Keratinocyte (primary cell): Measurements from ENCODE around the gene ABHD18. TPM values are rescaled to one million over a fixed set of nuclear protein-coding genes. Genes with fewer than 3 reads are reported as not detected.
"Not testable (repeated sequence)": the region's sequence is repeated elsewhere in the genome, so short reads cannot be mapped to it uniquely, and the experiment has no call there.

ENCODE experiments used
- DNase-seq: peaks from one replicate; pipeline ENCODE4 v3.0.0-alpha.2; 2011; ENCODE audit warnings: low read depth, missing footprints, low spot score
- FAIRE-seq: peaks from 2 replicates; lab custom pipeline; 2011; peaks lifted over from hg19 to GRCh38; lab: Jason Lieb, UNC
- H2AFZ ChIP-seq: 2 replicates; pipeline ENCODE4 v1.6.0; 2012; ENCODE audit warnings: low read length, control low read depth, inconsistent platforms; ENCODE audit not compliant: control insufficient read depth
- H3K27ac ChIP-seq: 2 replicates; pipeline ENCODE4 v1.5.1; 2011; ENCODE audit warnings: low read length; ENCODE audit not compliant: control insufficient read depth, insufficient read depth
- H3K27me3 ChIP-seq: 3 replicates; pipeline ENCODE4 v1.6.0; 2011; ENCODE audit warnings: low read length; ENCODE audit not compliant: control insufficient read depth, insufficient read depth; ENCODE audit errors: extremely low read depth
- H3K36me3 ChIP-seq, 2 experiments: 2 replicates in 1 of 2; 3 replicates in 1 of 2; pipeline ENCODE4 v1.5.1; 2011; ENCODE audit warnings: low read length in 2 of 2, mild to moderate bottlenecking in 1 of 2; ENCODE audit not compliant: control insufficient read depth in 2 of 2, insufficient read depth in 2 of 2; ENCODE audit errors: extremely low read depth in 1 of 2
- H3K4me1 ChIP-seq: 3 replicates; pipeline ENCODE4 v1.5.1; 2011; ENCODE audit warnings: low read length; ENCODE audit not compliant: control insufficient read depth, insufficient read depth; ENCODE audit errors: extremely low read depth
- H3K4me2 ChIP-seq: 3 replicates; pipeline ENCODE4 v1.6.0; 2011; ENCODE audit warnings: low read depth, low read length; ENCODE audit not compliant: control insufficient read depth, insufficient read depth; ENCODE audit errors: extremely low read depth
- H3K4me3 ChIP-seq, 3 experiments: fragments of 200-600 bp in 1 of 3; sonication (generic) in 1 of 3; 2 replicates in 2 of 3; 3 replicates in 1 of 3; pipeline ENCODE4 v1.5.1; 2011 to 2016; ENCODE audit warnings: low read length in 3 of 3, mild to moderate bottlenecking in 3 of 3, control low read depth in 2 of 3, inconsistent platforms in 1 of 3, low read depth in 1 of 3, mixed read lengths in 1 of 3, mixed run types in 1 of 3, moderate library complexity in 1 of 3; ENCODE audit not compliant: control insufficient read depth in 2 of 3, insufficient read depth in 2 of 3; ENCODE audit errors: extremely low read depth in 1 of 3
- H3K79me2 ChIP-seq: 2 replicates; pipeline ENCODE4 v1.6.0; 2012; ENCODE audit warnings: low read length; ENCODE audit not compliant: control insufficient read depth, insufficient read depth
- H3K9ac ChIP-seq: 3 replicates; pipeline ENCODE4 v1.6.0; 2011; ENCODE audit warnings: low read length; ENCODE audit not compliant: control insufficient read depth, insufficient read depth; ENCODE audit errors: extremely low read depth
- H3K9me1 ChIP-seq: 3 replicates; pipeline ENCODE4 v1.6.0; 2011; ENCODE audit warnings: low read length; ENCODE audit not compliant: control insufficient read depth, insufficient read depth; ENCODE audit errors: extremely low read depth
- H3K9me3 ChIP-seq: 2 replicates; pipeline ENCODE4 v1.5.1; 2012; ENCODE audit warnings: low read depth, low read length; ENCODE audit not compliant: control insufficient read depth
- H4K20me1 ChIP-seq: 3 replicates; pipeline ENCODE4 v1.6.0; 2011; ENCODE audit warnings: low read length; ENCODE audit not compliant: control insufficient read depth, insufficient read depth; ENCODE audit errors: extremely low read depth
- EZH2 ChIP-seq: IDR thresholded peaks from one replicate; pipeline ENCODE4 v1.6.1; 2012; ENCODE audit warnings: inconsistent platforms, mild to moderate bottlenecking, low read length, moderate library complexity
- dilution Hi-C: fragments of 300-500 bp; cut with MboI; formaldehyde crosslinking; loops from one replicate; pipeline ENCODE4 v1.7.0; 2020; ENCODE audit warnings: low sequenced_read_pairs; ENCODE audit not compliant: extremely low pct_ligation_motif_present
- polyA plus RNA-seq, 5 experiments: library from polyadenylated mRNA; depleted of rRNA in 3 of 5; stranded (reverse) in 3 of 5; stranded (forward) in 1 of 5; unstranded in 1 of 5; fragments of >200 nt; gene quantifications; 1 replicate in 1 of 5; 2 replicates in 3 of 5; 3 replicates in 1 of 5; pipeline versions ENCODE4 v1.2.1 to v1.2.3, GENCODE V29; 2011 to 2012; ENCODE audit warnings: missing spikeins in 2 of 5, low read depth in 1 of 5, low replicate concordance in 1 of 5
- TF ChIP-seq, protein P1 (sequence below), 3 experiments: IDR thresholded peaks in 1 of 3; conservative IDR thresholded peaks in 1 of 3; optimal IDR thresholded peaks in 1 of 3; 2 replicates in 2 of 3; 3 replicates in 1 of 3; pipeline versions ENCODE3 to v1.5.1; 2011; ENCODE audit warnings: low read length in 3 of 3, mild to moderate bottlenecking in 3 of 3, moderate library complexity in 2 of 3, control low read depth in 1 of 3, inconsistent platforms in 1 of 3; ENCODE audit not compliant: insufficient read depth in 2 of 3; ENCODE audit errors: extremely low read depth in 1 of 3

The ABHD18 gene
- polyA plus RNA-seq, 1 donor (not counting 4 experiments of a cell fraction or from before 2014, with no cell fraction given) = 4.6 TPM

- DNase-seq = no peak
- TF ChIP-seq, protein P1, sequence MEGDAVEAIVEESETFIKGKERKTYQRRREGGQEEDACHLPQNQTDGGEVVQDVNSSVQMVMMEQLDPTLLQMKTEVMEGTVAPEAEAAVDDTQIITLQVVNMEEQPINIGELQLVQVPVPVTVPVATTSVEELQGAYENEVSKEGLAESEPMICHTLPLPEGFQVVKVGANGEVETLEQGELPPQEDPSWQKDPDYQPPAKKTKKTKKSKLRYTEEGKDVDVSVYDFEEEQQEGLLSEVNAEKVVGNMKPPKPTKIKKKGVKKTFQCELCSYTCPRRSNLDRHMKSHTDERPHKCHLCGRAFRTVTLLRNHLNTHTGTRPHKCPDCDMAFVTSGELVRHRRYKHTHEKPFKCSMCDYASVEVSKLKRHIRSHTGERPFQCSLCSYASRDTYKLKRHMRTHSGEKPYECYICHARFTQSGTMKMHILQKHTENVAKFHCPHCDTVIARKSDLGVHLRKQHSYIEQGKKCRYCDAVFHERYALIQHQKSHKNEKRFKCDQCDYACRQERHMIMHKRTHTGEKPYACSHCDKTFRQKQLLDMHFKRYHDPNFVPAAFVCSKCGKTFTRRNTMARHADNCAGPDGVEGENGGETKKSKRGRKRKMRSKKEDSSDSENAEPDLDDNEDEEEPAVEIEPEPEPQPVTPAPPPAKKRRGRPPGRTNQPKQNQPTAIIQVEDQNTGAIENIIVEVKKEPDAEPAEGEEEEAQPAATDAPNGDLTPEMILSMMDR (optimal IDR thresholded peaks at IDR 0.05 in 1 of 3, IDR thresholded peaks at IDR 0.05 in 1 of 3, conservative IDR thresholded peaks at IDR 0.05 in 1 of 3; ENCODE audit: extremely low read depth in 1 of 3, insufficient read depth in 2 of 3, low read length in 3 of 3) = no peak
- TF ChIP-seq EZH2 = no peak
- Histone ChIP-seq H3K4me3 (no peak overlapping the region), H3K27me3 (no peaks in the 10 kb centered on the region), H4K20me1 (no peaks in the 10 kb centered on the region), H3K4me1 (no peaks in the 10 kb centered on the region), H3K9me3 (no peaks in the 10 kb centered on the region), H3K27ac (no peak overlapping the region), H2AFZ (no peak overlapping the region), H3K79me2 (peaks cover 37% of the 10 kb centered on the region), H3K9me1 (no peaks in the 10 kb centered on the region), H3K36me3 (peaks cover 0 to 4% of the 10 kb centered on the region in 2 experiments), H3K9ac (no peak overlapping the region), H3K4me2 (no peak overlapping the region)
- dilution Hi-C loops = no loop called here
- no peak for FAIRE-seq
Observed at GRCh38 chr4:127959794-127960193, 5.4 kb upstream of the ABHD18 start.

DNA sequence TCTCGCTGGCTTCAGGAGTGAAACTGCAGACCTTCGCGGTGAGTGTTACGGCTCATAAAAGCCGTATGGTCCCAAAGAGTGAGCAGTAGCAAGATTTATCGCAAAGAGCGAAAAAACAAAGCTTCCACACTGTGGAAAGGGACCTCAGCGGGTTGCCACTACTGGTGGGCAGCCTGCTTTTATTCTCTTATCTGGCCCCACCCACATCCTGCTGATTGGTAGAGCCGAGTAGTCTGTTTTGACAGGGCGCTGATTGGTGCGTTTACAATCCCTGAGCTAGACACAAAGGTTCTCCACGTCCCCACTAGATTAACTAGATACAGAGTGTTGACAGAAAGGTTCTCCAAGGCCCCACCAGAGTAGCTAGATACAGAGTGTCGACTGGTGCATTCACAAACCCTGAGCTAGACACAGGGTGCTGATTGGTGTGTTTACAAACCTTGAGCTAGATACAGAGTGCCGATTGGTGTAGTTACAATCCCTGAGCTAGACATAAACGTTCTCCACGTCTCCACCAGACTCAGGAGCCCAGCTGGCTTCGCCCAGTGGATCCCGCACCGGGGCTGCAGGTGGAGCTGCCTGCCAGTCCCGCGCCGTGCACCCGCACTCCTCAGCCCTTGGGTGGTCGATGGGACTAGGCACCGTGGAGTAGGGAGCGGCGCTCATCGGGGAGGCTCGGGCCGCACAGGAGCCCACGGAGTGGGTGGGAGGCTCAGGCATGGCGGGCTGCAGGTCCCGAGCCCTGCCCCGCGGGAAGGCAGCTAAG is 1.4 kb upstream of the ABHD18 start:
- FAIRE-seq, H3K27me3 ChIP-seq, H3K27ac ChIP-seq, H3K9me3 ChIP-seq, H3K36me3 ChIP-seq, H4K20me1 ChIP-seq, dilution Hi-C loops, H3K4me1 ChIP-seq, H2AFZ ChIP-seq, DNase-seq, H3K9me1 ChIP-seq: not testable (repeated sequence)
- Histone ChIP-seq H3K79me2 (peaks cover 51% of the 10 kb centered on the region), H3K9ac (peak overlapping the region; percentile 99), H3K4me3 (peak overlapping the region in 1 of 3 experiments; percentile 100), H3K4me2 (peak overlapping the region; percentile 48)

GRCh38 chr4:127964426-127965061 is 662 bp upstream of the ABHD18 start:
- Histone ChIP-seq H3K9ac (peak overlapping the region; percentile 99), H3K4me3 (peak overlapping the region; percentile 95 to 100 (median 97)), H2AFZ (peak overlapping the region; percentile 100), H3K27ac (peak overlapping the region; percentile 94), H3K79me2 (peaks cover 52% of the 10 kb centered on the region), H3K4me2 (peak overlapping the region; percentile 54)
- H4K20me1 ChIP-seq, H3K36me3 ChIP-seq, DNase-seq, FAIRE-seq, H3K9me1 ChIP-seq, H3K4me1 ChIP-seq, H3K9me3 ChIP-seq, H3K27me3 ChIP-seq, dilution Hi-C loops: not testable (repeated sequence)
